DOHH2 (cell line): Measurements from ENCODE around the gene UCHL3.

ENCODE experiments used
- H3F3A ChIP-seq: fragments of 200-600 bp; sonication (generic), shearing (Covaris generic); 2 replicates; pipeline ENCODE4 v1.6.0; 2016; ENCODE audit warnings: antibody characterized with exemption, mild to moderate bottlenecking; ENCODE audit not compliant: control insufficient read depth, insufficient read depth
- H3K27ac ChIP-seq: fragments of 200-600 bp; sonication (generic); 2 replicates; pipeline ENCODE4 v1.5.1; 2014; ENCODE audit warnings: low read depth, mild to moderate bottlenecking, low read length, moderate library complexity
- H3K27me3 ChIP-seq: fragments of 200-600 bp; sonication (generic); 2 replicates; pipeline ENCODE4 v1.6.1; 2014; ENCODE audit warnings: mild to moderate bottlenecking, low read length, mixed read lengths; ENCODE audit not compliant: control insufficient read depth
- H3K36me3 ChIP-seq: fragments of 200-600 bp; sonication (generic); 2 replicates; pipeline ENCODE4 v1.6.1; 2014; ENCODE audit warnings: mild to moderate bottlenecking, low read length, moderate library complexity, mixed read lengths; ENCODE audit not compliant: control insufficient read depth
- H3K4me1 ChIP-seq: fragments of 200-600 bp; sonication (generic); 2 replicates; pipeline ENCODE4 v1.6.1; 2014; ENCODE audit warnings: mild to moderate bottlenecking, low read length, mixed read lengths; ENCODE audit not compliant: control insufficient read depth
- H3K4me2 ChIP-seq: fragments of 200-600 bp; sonication (generic); 2 replicates; pipeline ENCODE4 v1.6.0; 2014; ENCODE audit warnings: mild to moderate bottlenecking, low read length, moderate library complexity
- H3K4me3 ChIP-seq: fragments of 200-600 bp; sonication (generic); 2 replicates; pipeline ENCODE4 v1.5.1; 2014; ENCODE audit warnings: mild to moderate bottlenecking, low read length, mixed read lengths
- H3K79me2 ChIP-seq: fragments of 200-600 bp; sonication (generic); 2 replicates; pipeline ENCODE4 v1.6.1; 2014; ENCODE audit warnings: mild to moderate bottlenecking, low read length, mixed read lengths; ENCODE audit not compliant: control insufficient read depth
- H3K9me2 ChIP-seq: fragments of 200-600 bp; sonication (generic); replicated peaks from 2 replicates; pipeline ENCODE4 v1.6.1; 2014; ENCODE audit warnings: mild to moderate bottlenecking, low read length, mixed read lengths; ENCODE audit not compliant: control insufficient read depth
- H3K9me3 ChIP-seq: fragments of 200-600 bp; sonication (generic); 2 replicates; pipeline ENCODE4 v1.6.1; 2014; ENCODE audit warnings: antibody characterized with exemption, low read length, mixed read lengths; ENCODE audit not compliant: control insufficient read depth, insufficient read depth
- H4K20me1 ChIP-seq: fragments of 200-600 bp; sonication (generic); 2 replicates; pipeline ENCODE4 v1.6.0; 2014; ENCODE audit warnings: low read depth, mild to moderate bottlenecking, antibody characterized with exemption, low read length, moderate library complexity; ENCODE audit not compliant: control insufficient read depth, insufficient read depth
- EZH2phosphoT487 ChIP-seq: fragments of 200-600 bp; sonication (generic); IDR thresholded peaks from 2 replicates; pipeline ENCODE4 v1.6.1; 2017; ENCODE audit warnings: borderline replicate concordance, mild to moderate bottlenecking, antibody characterized with exemption, low read length, moderate library complexity, mixed read lengths
- TF ChIP-seq, protein P1 (sequence below): fragments of 200-600 bp; sonication (generic); IDR thresholded peaks from one replicate; pipeline ENCODE4 v1.5.1; 2014; ENCODE audit warnings: antibody characterized with exemption, mild to moderate bottlenecking, low read depth, low read length; ENCODE audit not compliant: poor library complexity, severe bottlenecking

The UCHL3 gene

DNA sequence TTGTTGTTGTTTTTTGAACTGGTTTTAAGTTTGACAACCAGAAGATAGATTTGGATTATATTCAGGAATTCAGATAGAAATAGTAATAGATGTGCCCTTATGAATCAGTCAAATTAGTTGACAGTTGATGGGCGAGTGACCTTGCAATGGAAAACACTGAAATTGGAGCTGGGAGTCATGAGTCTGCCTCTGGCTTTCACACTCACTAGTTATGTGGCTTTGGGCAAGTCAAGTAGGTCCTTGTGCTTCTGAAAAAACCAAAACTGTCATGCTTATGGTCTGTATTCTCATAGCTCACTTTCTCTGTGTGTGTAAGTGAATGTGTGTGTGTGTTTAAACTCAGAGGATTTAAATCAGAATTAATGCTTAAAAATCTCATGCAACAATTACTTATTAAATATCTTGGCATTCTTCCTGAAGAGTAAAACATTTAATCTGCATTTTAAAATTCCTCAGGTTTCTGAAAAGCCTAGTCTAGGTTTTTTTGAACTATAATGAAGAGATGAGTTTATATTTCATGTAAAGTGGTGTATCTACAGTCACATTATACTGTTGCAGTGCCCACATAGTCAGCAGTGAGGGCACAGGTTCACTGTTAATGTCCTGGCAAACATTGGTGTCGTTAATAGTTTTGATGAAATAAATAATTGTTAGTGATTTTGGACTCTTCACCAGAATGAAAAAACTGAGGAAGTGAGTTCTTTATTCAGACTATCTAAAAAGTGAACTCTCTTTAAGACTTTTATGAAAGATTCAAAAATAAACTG lies 32.5 kb downstream of the UCHL3 start:
- Histone ChIP-seq H3K4me1 (peaks cover 7% of the 10 kb centered on the region; the same call in 1 of the 2 replicates), H4K20me1 (no peaks in the 10 kb centered on the region), H3K4me2 (no peak overlapping the region), H3K4me3 (no peak overlapping the region), H3K79me2 (peaks cover 4% of the 10 kb centered on the region; the same call in 1 of the 2 replicates), H3K9me3 (no peaks in the 10 kb centered on the region), H3K9me2 (no peaks in the 10 kb centered on the region), H3F3A (no peaks in the 10 kb centered on the region), H3K36me3 (peaks cover 55% of the 10 kb centered on the region), H3K27me3 (no peaks in the 10 kb centered on the region), H3K27ac (no peak overlapping the region)
- TF ChIP-seq, protein P1, sequence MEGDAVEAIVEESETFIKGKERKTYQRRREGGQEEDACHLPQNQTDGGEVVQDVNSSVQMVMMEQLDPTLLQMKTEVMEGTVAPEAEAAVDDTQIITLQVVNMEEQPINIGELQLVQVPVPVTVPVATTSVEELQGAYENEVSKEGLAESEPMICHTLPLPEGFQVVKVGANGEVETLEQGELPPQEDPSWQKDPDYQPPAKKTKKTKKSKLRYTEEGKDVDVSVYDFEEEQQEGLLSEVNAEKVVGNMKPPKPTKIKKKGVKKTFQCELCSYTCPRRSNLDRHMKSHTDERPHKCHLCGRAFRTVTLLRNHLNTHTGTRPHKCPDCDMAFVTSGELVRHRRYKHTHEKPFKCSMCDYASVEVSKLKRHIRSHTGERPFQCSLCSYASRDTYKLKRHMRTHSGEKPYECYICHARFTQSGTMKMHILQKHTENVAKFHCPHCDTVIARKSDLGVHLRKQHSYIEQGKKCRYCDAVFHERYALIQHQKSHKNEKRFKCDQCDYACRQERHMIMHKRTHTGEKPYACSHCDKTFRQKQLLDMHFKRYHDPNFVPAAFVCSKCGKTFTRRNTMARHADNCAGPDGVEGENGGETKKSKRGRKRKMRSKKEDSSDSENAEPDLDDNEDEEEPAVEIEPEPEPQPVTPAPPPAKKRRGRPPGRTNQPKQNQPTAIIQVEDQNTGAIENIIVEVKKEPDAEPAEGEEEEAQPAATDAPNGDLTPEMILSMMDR = no peak
- no peak for TF ChIP-seq EZH2phosphoT487

DNA sequence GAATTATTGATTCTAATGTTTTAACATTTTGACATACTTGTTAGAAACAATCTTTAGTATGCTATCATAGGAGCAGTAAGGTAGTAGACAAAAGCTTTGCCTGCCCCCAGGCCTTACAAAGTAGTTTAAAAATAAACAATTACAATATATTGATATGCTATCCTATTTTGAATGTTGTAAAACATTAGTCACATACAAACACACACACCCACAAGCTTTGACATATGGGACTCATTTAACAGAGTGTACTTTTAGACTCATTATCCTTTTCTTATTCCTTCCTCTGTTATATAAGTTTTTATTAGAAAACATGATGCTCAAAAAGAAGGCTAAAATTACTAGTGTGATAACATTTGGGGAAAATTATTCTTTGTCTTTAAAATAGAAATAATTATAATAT lies 33.5 kb downstream of the UCHL3 start:
- TF ChIP-seq, protein P1 = no peak
- TF ChIP-seq EZH2phosphoT487 = no peak
- no peaks in the 10 kb centered on the region for H3K9me3 ChIP-seq
- no peaks in the 10 kb centered on the region for H3K4me1 ChIP-seq
- no peaks in the 10 kb centered on the region for H3K27me3 ChIP-seq
- H3F3A ChIP-seq = no peaks in the 10 kb centered on the region
- H3K4me2 ChIP-seq = no peak overlapping the region
- H3K4me3 ChIP-seq = no peak overlapping the region
- no peaks in the 10 kb centered on the region for H3K9me2 ChIP-seq
- no peak overlapping the region for H3K27ac ChIP-seq
- peaks cover 4% of the 10 kb centered on the region; the same call in 1 of the 2 replicates for H3K79me2 ChIP-seq
- H3K36me3 ChIP-seq = peaks cover 55% of the 10 kb centered on the region
- H4K20me1 ChIP-seq = no peaks in the 10 kb centered on the region

DNA sequence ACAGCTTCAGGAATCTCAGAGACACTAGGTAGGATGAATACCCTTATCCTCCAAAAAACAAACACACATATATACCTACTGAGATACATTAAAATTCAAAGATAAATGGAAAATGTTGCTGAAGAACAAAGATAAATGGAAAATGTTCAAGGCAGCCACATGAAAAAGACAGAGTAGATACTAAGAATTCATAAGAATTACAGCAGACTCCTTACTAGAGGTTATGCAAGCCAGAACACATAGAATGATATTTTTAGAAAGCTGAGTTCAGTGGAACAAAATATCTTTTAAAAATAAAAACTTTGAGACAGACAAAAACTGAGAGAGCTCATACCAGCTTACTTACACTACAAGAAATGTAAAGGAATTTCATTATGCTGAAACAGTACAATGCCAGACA lies 35.6 kb downstream of the UCHL3 start:
- no peak overlapping the region for H3K4me2 ChIP-seq
- H3K79me2 ChIP-seq = peaks cover 4% of the 10 kb centered on the region; the same call in 1 of the 2 replicates
- H4K20me1 ChIP-seq = no peaks in the 10 kb centered on the region
- H3K36me3 ChIP-seq = peaks cover 72% of the 10 kb centered on the region
- no peaks in the 10 kb centered on the region for H3K9me2 ChIP-seq
- H3K4me3 ChIP-seq = no peak overlapping the region
- no peak for TF ChIP-seq EZH2phosphoT487
- TF ChIP-seq, protein P1 = no peak
- H3K27me3 ChIP-seq = no peaks in the 10 kb centered on the region
- no peaks in the 10 kb centered on the region for H3K4me1 ChIP-seq
- H3K27ac ChIP-seq = no peak overlapping the region
- H3F3A ChIP-seq = no peaks in the 10 kb centered on the region
- no peaks in the 10 kb centered on the region for H3K9me3 ChIP-seq
